HepG2 (cell line): Measurements from ENCODE around the gene JMJD4. TPM values are rescaled to one million over a fixed set of nuclear protein-coding genes. Genes with fewer than 3 reads are reported as not detected.

Source experiments
- ATAC-seq: fragments of 200-7000 bp; cut with Tn5 transposase; 3 replicates; pipeline ENCODE4 v1.9.1; 2020; ENCODE audit warnings: mild to moderate bottlenecking, moderate library complexity
- BruUV-seq: library from RNA; stranded (reverse); fragments of 400-500 nt; replicated peaks from 2 replicates; lab custom pipeline; 2021; lab: Mats Ljungman, UMichigan
- CTCF ChIA-PET: fragments of 300-600 bp; formaldehyde crosslinking; extraction: SDS; loops from one replicate; lab custom pipeline; 2021; ENCODE audit warnings: low total read pairs, inconsistent platforms, low intra/inter-chr PET ratio; lab: Yijun Ruan, JAX
- POLR2A ChIA-PET: fragments of 350-600 bp; sonication (Branson Sonifier 250); formaldehyde crosslinking; loops from one replicate; lab custom pipeline; 2020; ENCODE audit warnings: antibody characterized with exemption, inconsistent platforms; lab: Yijun Ruan, JAX
- DNase-seq: peaks from one replicate; pipeline ENCODE4 v3.0.0-alpha.2; 2015; ENCODE audit warnings: low spot score
- FAIRE-seq: peaks from 3 replicates; lab custom pipeline; 2011; peaks lifted over from hg19 to GRCh38; lab: Jason Lieb, UNC
- H2AFZ ChIP-seq: one replicate; pipeline ENCODE4 v1.6.1; 2011; ENCODE audit warnings: low read length, inconsistent platforms
- H3K27ac ChIP-seq: fragments of 300-600 bp; 3 replicates; pipeline ENCODE4 v1.8.0; 2011; ENCODE audit warnings: mixed run types, mild to moderate bottlenecking, mixed read lengths, low read length, inconsistent platforms; ENCODE audit not compliant: insufficient read depth; ENCODE audit errors: extremely low read length
- H3K27me3 ChIP-seq, 2 experiments: fragments of 200-600 bp in 1 of 2; 2 replicates in 1 of 2; 3 replicates in 1 of 2; pipeline versions ENCODE4 v1.6.0 to v1.8.0; 2011; ENCODE audit warnings: low read length in 2 of 2, mild to moderate bottlenecking in 2 of 2, moderate library complexity in 2 of 2, inconsistent platforms in 1 of 2; ENCODE audit not compliant: insufficient read depth in 2 of 2, control insufficient read depth in 1 of 2
- H3K36me3 ChIP-seq, 2 experiments: fragments of 200-600 bp in 1 of 2; replicated peaks in 1 of 2; 2 replicates in 1 of 2; 3 replicates in 1 of 2; pipeline versions ENCODE4 v1.5.1 to v1.8.0; 2011; ENCODE audit warnings: low read length in 2 of 2, inconsistent platforms in 1 of 2; ENCODE audit not compliant: insufficient read depth in 2 of 2, control insufficient read depth in 1 of 2
- H3K4me1 ChIP-seq: 2 replicates; pipeline ENCODE4 v1.5.1; 2012; ENCODE audit warnings: low read length, inconsistent platforms; ENCODE audit not compliant: insufficient read depth
- H3K4me2 ChIP-seq: 2 replicates; pipeline ENCODE4 v1.6.0; 2011; ENCODE audit warnings: low read depth, low read length, inconsistent platforms
- H3K4me3 ChIP-seq, 3 experiments: fragments of 200-600 bp in 1 of 3; sonication (generic), shearing (Covaris generic) in 1 of 3; replicated peaks in 1 of 3; 2 replicates each; pipeline ENCODE4 v1.5.1; 2011 to 2016; ENCODE audit warnings: low read length in 3 of 3, inconsistent platforms in 2 of 3, low read depth in 2 of 3, mild to moderate bottlenecking in 2 of 3, control low read depth in 1 of 3, mixed read lengths in 1 of 3; ENCODE audit not compliant: insufficient read depth in 1 of 3
- H3K79me2 ChIP-seq: one replicate; pipeline ENCODE4 v1.6.1; 2011; ENCODE audit warnings: low read length, inconsistent platforms; ENCODE audit not compliant: insufficient read depth
- H3K9ac ChIP-seq: 2 replicates; pipeline ENCODE4 v1.6.0; 2011; ENCODE audit warnings: mild to moderate bottlenecking, low read depth, low read length, inconsistent platforms; ENCODE audit not compliant: insufficient read depth
- H3K9me3 ChIP-seq: 2 replicates; pipeline ENCODE4 v1.5.1; 2012; ENCODE audit warnings: mild to moderate bottlenecking, low read length
- H4K20me1 ChIP-seq: 2 replicates; pipeline ENCODE4 v1.6.0; 2011; ENCODE audit warnings: inconsistent platforms, mild to moderate bottlenecking, low read length, moderate library complexity; ENCODE audit not compliant: insufficient read depth
- AGO1 ChIP-seq: fragments of 200-400 bp; formaldehyde crosslinking; IDR thresholded peaks from 2 replicates; pipeline ENCODE4 v1.6.1; 2017; ENCODE audit warnings: mild to moderate bottlenecking, low read depth, low read length, moderate library complexity; ENCODE audit not compliant: poor library complexity, severe bottlenecking
- AGO2 ChIP-seq: fragments of 200-400 bp; formaldehyde crosslinking; optimal IDR thresholded peaks from 2 replicates; pipeline ENCODE3; 2017; ENCODE audit warnings: mild to moderate bottlenecking, low read depth, low read length, moderate library complexity
- AHR ChIP-seq: IDR thresholded peaks from 2 replicates; pipeline ENCODE4 v1.6.1; 2018; ENCODE audit warnings: missing genetic modification reagents, missing compliant biosample characterization
- BHLHE40 ChIP-seq: IDR thresholded peaks from 2 replicates; pipeline ENCODE4 v1.6.1; 2011; ENCODE audit warnings: low read length, improper control_type of control experiment
- GATAD2A ChIP-seq: IDR thresholded peaks from 2 replicates; pipeline ENCODE4 v1.6.1; 2016
- IRF2 ChIP-seq: IDR thresholded peaks from 2 replicates; pipeline ENCODE4 v1.6.1; 2018; ENCODE audit warnings: missing genetic modification reagents, missing compliant biosample characterization
- PHF8 ChIP-seq: sonication (generic); formaldehyde crosslinking; IDR thresholded peaks from 2 replicates; pipeline ENCODE4 v1.5.0; 2020; ENCODE audit warnings: missing genetic modification reagents
- RFXAP ChIP-seq: sonication (generic); formaldehyde crosslinking; IDR thresholded peaks from 2 replicates; pipeline ENCODE4 v1.4.0; 2020; ENCODE audit warnings: missing genetic modification reagents, borderline replicate concordance
- SAFB2 ChIP-seq: sonication (generic); formaldehyde crosslinking; IDR thresholded peaks from 2 replicates; pipeline ENCODE4 v1.5.1; 2020; ENCODE audit warnings: missing genetic modification reagents, low read depth, mild to moderate bottlenecking, borderline replicate concordance
- SALL2 ChIP-seq: sonication (generic); formaldehyde crosslinking; IDR thresholded peaks from 2 replicates; pipeline ENCODE4 v1.8.1; 2023; ENCODE audit warnings: mild to moderate bottlenecking, missing genetic modification reagents, inconsistent platforms
- SIN3A ChIP-seq: IDR thresholded peaks from 2 replicates; pipeline ENCODE4 v1.6.1; 2011; ENCODE audit warnings: low read depth, mild to moderate bottlenecking, control low read depth, low read length, borderline replicate concordance
- SP4 ChIP-seq: sonication (generic); formaldehyde crosslinking; IDR thresholded peaks from 2 replicates; pipeline ENCODE4 v1.8.1; 2023; ENCODE audit warnings: mild to moderate bottlenecking, missing genetic modification reagents
- ZKSCAN1 ChIP-seq: fragments of 150-350 bp; IDR thresholded peaks from 2 replicates; pipeline ENCODE4 v1.6.1; 2014; ENCODE audit warnings: low read length
- ZNF143 ChIP-seq: sonication (generic); formaldehyde crosslinking; IDR thresholded peaks from 2 replicates; pipeline ENCODE4 v1.4.0; 2020; ENCODE audit warnings: missing genetic modification reagents
- ZNF235 ChIP-seq: sonication (generic); formaldehyde crosslinking; IDR thresholded peaks from 2 replicates; pipeline ENCODE4 v1.8.1; 2023; ENCODE audit warnings: mild to moderate bottlenecking, missing genetic modification reagents, borderline replicate concordance
- ZNF274 ChIP-seq: sonication (generic); formaldehyde crosslinking; IDR thresholded peaks from 2 replicates; pipeline ENCODE4 v1.5.1; 2020; ENCODE audit warnings: mild to moderate bottlenecking, missing genetic modification reagents
- ZNF589 ChIP-seq: sonication (generic); formaldehyde crosslinking; conservative IDR thresholded peaks from 2 replicates; pipeline ENCODE4 v1.8.0; 2022; ENCODE audit warnings: mild to moderate bottlenecking, moderate library complexity, missing genetic modification reagents
- ZNF619 ChIP-seq: sonication (generic); formaldehyde crosslinking; IDR thresholded peaks from 2 replicates; pipeline ENCODE4 v1.4.0; 2020; ENCODE audit warnings: mild to moderate bottlenecking, missing genetic modification reagents
- ZNF709 ChIP-seq: sonication (generic); formaldehyde crosslinking; IDR thresholded peaks from 2 replicates; pipeline ENCODE4 v1.5.0; 2020; ENCODE audit warnings: mild to moderate bottlenecking, missing genetic modification reagents
- WGBS: methylation state at CpG from one replicate; pipeline ENCODE4 v1.1.6; 2017; ENCODE audit warnings: low lambda C conversion rate; 5-methylcytosine and 5-hydroxymethylcytosine counted together
- in situ Hi-C: cut with HindIII; loops from 2 replicates; pipeline ENCODE4 v1.10.0; 2017; ENCODE audit warnings: low pct_unique_long_range_greater_than_20kb; ENCODE audit not compliant: extremely low pct_ligation_motif_present
- intact Hi-C: fragments of 100-400 bp; cut with micrococcal nuclease; formaldehyde crosslinking; loops from one replicate; pipeline ENCODE4 v1.10.0; 2022; ENCODE audit not compliant: unreplicated experiment
- polyA plus RNA-seq, 8 experiments: library from polyadenylated mRNA; depleted of rRNA in 3 of 8; stranded (reverse) in 7 of 8; unstranded in 1 of 8; fragments of >200 nt; fragmentation: Illumina TruSeq in 4 of 8; extraction: Trizol in 4 of 8; gene quantifications; 2 replicates each; pipeline versions ENCODE4 v1.2.1 to v1.2.3, GENCODE V29; 2011 to 2016; ENCODE audit warnings: low read depth in 4 of 8, missing spikeins in 1 of 8, mixed read lengths in 1 of 8; ENCODE audit not compliant: insufficient read depth in 1 of 8
- total RNA-seq, 5 experiments: library from RNA; depleted of rRNA; stranded (reverse); fragments of >200 nt; fragmentation: Illumina TruSeq; extraction: Trizol; gene quantifications; 2 replicates each; pipeline ENCODE4 v1.2.3, GENCODE V29; 2016; ENCODE audit warnings: low read depth in 1 of 5
- TF ChIP-seq, protein P1 (sequence below): sonication (generic); formaldehyde crosslinking; IDR thresholded peaks from 2 replicates; pipeline ENCODE4 v1.4.0; 2020; ENCODE audit warnings: missing genetic modification reagents, low read depth, mild to moderate bottlenecking, borderline replicate concordance
- TF ChIP-seq, protein P2 (sequence below): sonication (generic); formaldehyde crosslinking; IDR thresholded peaks from 2 replicates; pipeline ENCODE4 v1.4.0; 2020; ENCODE audit warnings: low read depth, mild to moderate bottlenecking, missing genetic modification reagents

Gene JMJD4
- total and polyA plus RNA-seq, 2 of the 13 experiments (the other 11 are each of a cell fraction or from before 2014, with no cell fraction given), result 10.2 to 29.0 TPM

- 0 out of 2 replicates have a peak, but pooled peaks have one; percentile 43 for TF ChIP-seq ZNF589 (CRISPR knock-in tag)
- TF ChIP-seq, protein P1, sequence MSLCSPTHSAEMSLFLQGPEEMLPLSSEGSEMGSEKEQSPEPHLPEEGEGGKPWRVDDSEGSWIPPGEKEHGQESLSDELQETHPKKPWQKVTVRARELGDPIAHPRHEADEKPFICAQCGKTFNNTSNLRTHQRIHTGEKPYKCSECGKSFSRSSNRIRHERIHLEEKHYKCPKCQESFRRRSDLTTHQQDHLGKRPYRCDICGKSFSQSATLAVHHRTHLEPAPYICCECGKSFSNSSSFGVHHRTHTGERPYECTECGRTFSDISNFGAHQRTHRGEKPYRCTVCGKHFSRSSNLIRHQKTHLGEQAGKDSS (CRISPR knock-in tag), result peak; percentile 50; the same call in 1 of the 2 replicates
- no peak for TF ChIP-seq ZKSCAN1
- no peak for TF ChIP-seq ZNF235 (CRISPR knock-in tag)
- no peak for TF ChIP-seq ZNF143
- TF ChIP-seq, protein P2, sequence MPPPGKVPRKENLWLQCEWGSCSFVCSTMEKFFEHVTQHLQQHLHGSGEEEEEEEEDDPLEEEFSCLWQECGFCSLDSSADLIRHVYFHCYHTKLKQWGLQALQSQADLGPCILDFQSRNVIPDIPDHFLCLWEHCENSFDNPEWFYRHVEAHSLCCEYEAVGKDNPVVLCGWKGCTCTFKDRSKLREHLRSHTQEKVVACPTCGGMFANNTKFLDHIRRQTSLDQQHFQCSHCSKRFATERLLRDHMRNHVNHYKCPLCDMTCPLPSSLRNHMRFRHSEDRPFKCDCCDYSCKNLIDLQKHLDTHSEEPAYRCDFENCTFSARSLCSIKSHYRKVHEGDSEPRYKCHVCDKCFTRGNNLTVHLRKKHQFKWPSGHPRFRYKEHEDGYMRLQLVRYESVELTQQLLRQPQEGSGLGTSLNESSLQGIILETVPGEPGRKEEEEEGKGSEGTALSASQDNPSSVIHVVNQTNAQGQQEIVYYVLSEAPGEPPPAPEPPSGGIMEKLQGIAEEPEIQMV (CRISPR knock-in tag), result no peak
- no peak for TF ChIP-seq GATAD2A
- TF ChIP-seq, all 625 proteins: peak for 18
These were observed 5.0 kb downstream of the JMJD4 start (continued) for GRCh38 chr1:227729881-227730629.

GRCh38 chr1:227729144-227729880 is 5.8 kb downstream of the JMJD4 start:
- Histone ChIP-seq H3K9ac (peak overlapping the region; percentile 56; the same call in 1 of the 2 replicates), H3K4me1 (peaks cover 50% of the 10 kb centered on the region), H2AFZ (no peak overlapping the region), H3K27me3 (no peaks in the 10 kb centered on the region), H3K4me2 (peak overlapping the region; percentile 97), H4K20me1 (peaks cover 9% of the 10 kb centered on the region; the same call in 1 of the 2 replicates), H3K9me3 (no peaks in the 10 kb centered on the region), H3K4me3 (peak overlapping the region; percentile 52 to 80 (median 77)), H3K27ac (no peak overlapping the region), H3K79me2 (peaks cover 8% of the 10 kb centered on the region), H3K36me3 (peaks cover 4 to 9% of the 10 kb centered on the region in 2 experiments; a peak in 1 of 5 replicates)
- CTCF ChIA-PET, result no interaction called here
- POLR2A ChIA-PET, result no interaction called here
- DNase-seq (no peak), FAIRE-seq (no peak), ATAC-seq (peak; percentile 7)
- in situ Hi-C loops (no loop called here), intact Hi-C loops (no loop called here)
- 0% methylated on average over 1 of the region's 5 CpGs for WGBS
- TSS peak; percentile 45 for BruUV-seq
- TF ChIP-seq ZNF274 (CRISPR knock-in tag) (no peak), SIN3A (no peak), AGO2 (peak; percentile 82), BHLHE40 (peak; percentile 62), AHR (CRISPR knock-in tag) (0 out of 2 replicates have a peak, but pooled peaks have one; percentile 18), SP4 (CRISPR knock-in tag) (no peak), AGO1 (peak; percentile 25), ZNF709 (CRISPR knock-in tag) (0 out of 2 replicates have a peak, but pooled peaks have one; percentile 29), PHF8 (CRISPR knock-in tag) (0 out of 2 replicates have a peak, but pooled peaks have one; percentile 8), IRF2 (no peak), SAFB2 (CRISPR knock-in tag) (no peak), RFXAP (CRISPR knock-in tag) (peak; percentile 29; the same call in 1 of the 2 replicates), SALL2 (CRISPR knock-in tag) (no peak), ZNF619 (CRISPR knock-in tag) (no peak)
